Measurements from ENCODE around the gene WDFY4.

WDFY4 gene

DNA sequence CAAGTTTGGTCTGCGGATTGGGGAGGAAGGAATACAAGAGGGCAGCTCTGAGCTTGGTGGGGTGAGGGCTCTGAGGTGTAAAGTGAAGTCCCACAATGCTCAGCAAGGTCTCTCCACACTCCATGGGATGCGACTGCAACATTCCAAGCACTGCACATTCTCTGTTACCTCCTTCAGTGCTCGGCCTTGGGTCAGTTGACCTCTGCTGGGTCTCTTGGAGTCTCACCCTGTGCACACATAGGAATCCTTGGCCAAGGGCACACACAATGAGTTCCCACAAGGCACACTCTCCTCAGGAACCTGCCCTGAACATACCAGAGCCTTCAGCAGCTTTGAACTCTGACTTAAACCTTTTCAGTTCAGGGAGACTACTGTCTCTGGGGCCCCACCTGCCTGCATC lies 2.4 kb upstream of the WDFY4 start:
- TF ChIP-seq POLR2AphosphoS5 (IDR thresholded peaks at IDR 0.05; ENCODE audit: low read depth, low read length), result no peak
- TF ChIP-seq SIN3A (IDR thresholded peaks at IDR 0.05; ENCODE audit: borderline replicate concordance, insufficient read depth, low read length), result no peak
- no peak for TF ChIP-seq TAF1 (IDR thresholded peaks at IDR 0.05; ENCODE audit: borderline replicate concordance, insufficient read depth, low read length)
- no peak for TF ChIP-seq FOXP2 (optimal IDR thresholded peaks at IDR 0.05; ENCODE audit: borderline replicate concordance, extremely low read depth, extremely low read length, insufficient read depth)
- TF ChIP-seq, protein P1, sequence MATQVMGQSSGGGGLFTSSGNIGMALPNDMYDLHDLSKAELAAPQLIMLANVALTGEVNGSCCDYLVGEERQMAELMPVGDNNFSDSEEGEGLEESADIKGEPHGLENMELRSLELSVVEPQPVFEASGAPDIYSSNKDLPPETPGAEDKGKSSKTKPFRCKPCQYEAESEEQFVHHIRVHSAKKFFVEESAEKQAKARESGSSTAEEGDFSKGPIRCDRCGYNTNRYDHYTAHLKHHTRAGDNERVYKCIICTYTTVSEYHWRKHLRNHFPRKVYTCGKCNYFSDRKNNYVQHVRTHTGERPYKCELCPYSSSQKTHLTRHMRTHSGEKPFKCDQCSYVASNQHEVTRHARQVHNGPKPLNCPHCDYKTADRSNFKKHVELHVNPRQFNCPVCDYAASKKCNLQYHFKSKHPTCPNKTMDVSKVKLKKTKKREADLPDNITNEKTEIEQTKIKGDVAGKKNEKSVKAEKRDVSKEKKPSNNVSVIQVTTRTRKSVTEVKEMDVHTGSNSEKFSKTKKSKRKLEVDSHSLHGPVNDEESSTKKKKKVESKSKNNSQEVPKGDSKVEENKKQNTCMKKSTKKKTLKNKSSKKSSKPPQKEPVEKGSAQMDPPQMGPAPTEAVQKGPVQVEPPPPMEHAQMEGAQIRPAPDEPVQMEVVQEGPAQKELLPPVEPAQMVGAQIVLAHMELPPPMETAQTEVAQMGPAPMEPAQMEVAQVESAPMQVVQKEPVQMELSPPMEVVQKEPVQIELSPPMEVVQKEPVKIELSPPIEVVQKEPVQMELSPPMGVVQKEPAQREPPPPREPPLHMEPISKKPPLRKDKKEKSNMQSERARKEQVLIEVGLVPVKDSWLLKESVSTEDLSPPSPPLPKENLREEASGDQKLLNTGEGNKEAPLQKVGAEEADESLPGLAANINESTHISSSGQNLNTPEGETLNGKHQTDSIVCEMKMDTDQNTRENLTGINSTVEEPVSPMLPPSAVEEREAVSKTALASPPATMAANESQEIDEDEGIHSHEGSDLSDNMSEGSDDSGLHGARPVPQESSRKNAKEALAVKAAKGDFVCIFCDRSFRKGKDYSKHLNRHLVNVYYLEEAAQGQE (IDR thresholded peaks at IDR 0.05; ENCODE audit: insufficient read depth in 1 of 2, low read depth in 2 of 2, low read length in 2 of 2), result no peak

DNA sequence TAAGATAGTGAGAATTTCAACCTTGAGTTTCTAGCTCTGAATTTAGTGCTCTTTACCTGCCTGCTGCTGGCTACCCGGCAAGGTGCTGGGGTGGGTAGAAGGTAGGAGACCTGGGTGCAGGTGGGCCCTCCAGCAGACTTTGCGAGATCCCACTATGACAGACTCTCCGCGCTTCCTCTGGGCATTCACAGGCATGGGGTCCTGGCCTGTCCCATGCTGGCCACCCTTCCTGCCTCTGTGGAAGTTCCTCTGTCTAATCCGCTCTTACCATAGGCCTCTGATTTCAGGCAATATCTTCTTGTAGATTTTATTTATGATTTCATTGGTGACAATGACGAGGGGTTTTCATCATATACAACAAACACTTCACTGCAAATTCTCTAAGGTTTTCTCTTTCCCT lies 1.2 kb upstream of the WDFY4 start:
- TF ChIP-seq SIN3A (IDR thresholded peaks at IDR 0.05; ENCODE audit: borderline replicate concordance, insufficient read depth, low read length) (no peak), TAF1 (IDR thresholded peaks at IDR 0.05; ENCODE audit: borderline replicate concordance, insufficient read depth, low read length) (no peak), FOXP2 (optimal IDR thresholded peaks at IDR 0.05; ENCODE audit: borderline replicate concordance, extremely low read depth, extremely low read length, insufficient read depth) (no peak), POLR2AphosphoS5 (IDR thresholded peaks at IDR 0.05; ENCODE audit: low read depth, low read length) (no peak)
- TF ChIP-seq, protein P1 (IDR thresholded peaks at IDR 0.05; ENCODE audit: insufficient read depth in 1 of 2, low read depth in 2 of 2, low read length in 2 of 2), result no peak

DNA sequence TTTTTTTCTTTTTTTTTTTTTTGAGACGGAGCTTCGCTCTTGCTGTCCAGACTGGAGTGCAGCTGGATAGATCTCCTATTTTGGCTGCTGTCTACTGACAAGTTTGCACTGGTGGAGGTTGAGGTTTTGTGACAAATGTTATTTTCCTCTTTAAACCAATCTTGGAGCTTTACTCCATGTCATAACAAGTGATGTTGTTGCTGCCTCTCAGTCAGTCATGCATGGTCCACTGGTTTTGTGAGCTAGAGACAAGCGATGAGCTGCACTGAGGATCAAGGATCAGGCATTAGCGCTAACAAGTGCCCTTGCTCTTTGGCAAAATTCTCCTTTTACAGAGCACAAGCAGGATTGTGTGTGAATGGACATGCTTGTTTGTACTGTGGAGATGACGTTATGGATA lies 805 bp upstream of the WDFY4 start:
- TF ChIP-seq, protein P1 (IDR thresholded peaks at IDR 0.05; ENCODE audit: insufficient read depth in 1 of 2, low read depth in 2 of 2, low read length in 2 of 2), result no peak
- TF ChIP-seq FOXP2 (optimal IDR thresholded peaks at IDR 0.05; ENCODE audit: borderline replicate concordance, extremely low read depth, extremely low read length, insufficient read depth) (no peak), TAF1 (IDR thresholded peaks at IDR 0.05; ENCODE audit: borderline replicate concordance, insufficient read depth, low read length) (no peak), SIN3A (IDR thresholded peaks at IDR 0.05; ENCODE audit: borderline replicate concordance, insufficient read depth, low read length) (no peak), POLR2AphosphoS5 (IDR thresholded peaks at IDR 0.05; ENCODE audit: low read depth, low read length) (no peak)

DNA sequence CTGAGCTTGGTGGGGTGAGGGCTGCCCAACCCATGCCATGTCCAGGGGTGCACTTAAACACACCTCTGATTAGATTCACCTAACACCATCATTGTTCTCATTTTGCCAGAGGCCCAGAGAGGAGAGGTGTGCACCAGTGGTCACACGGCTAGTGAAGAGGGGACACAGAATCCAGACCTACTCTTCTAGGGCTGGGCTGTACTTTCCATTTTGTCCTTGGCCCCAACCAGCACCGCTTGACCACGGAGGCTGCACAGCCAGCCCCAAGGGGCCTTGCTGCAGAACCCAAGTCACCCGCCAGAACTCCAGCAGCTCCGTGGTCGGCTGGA lies 246 bp upstream of the WDFY4 start:
- TF ChIP-seq SIN3A (IDR thresholded peaks at IDR 0.05; ENCODE audit: borderline replicate concordance, insufficient read depth, low read length), result no peak
- TF ChIP-seq TAF1 (IDR thresholded peaks at IDR 0.05; ENCODE audit: borderline replicate concordance, insufficient read depth, low read length), result no peak
- no peak for TF ChIP-seq FOXP2 (optimal IDR thresholded peaks at IDR 0.05; ENCODE audit: borderline replicate concordance, extremely low read depth, extremely low read length, insufficient read depth)
- no peak for TF ChIP-seq POLR2AphosphoS5 (IDR thresholded peaks at IDR 0.05; ENCODE audit: low read depth, low read length)
- TF ChIP-seq, protein P1 (IDR thresholded peaks at IDR 0.05; ENCODE audit: insufficient read depth in 1 of 2, low read depth in 2 of 2, low read length in 2 of 2), result no peak

DNA sequence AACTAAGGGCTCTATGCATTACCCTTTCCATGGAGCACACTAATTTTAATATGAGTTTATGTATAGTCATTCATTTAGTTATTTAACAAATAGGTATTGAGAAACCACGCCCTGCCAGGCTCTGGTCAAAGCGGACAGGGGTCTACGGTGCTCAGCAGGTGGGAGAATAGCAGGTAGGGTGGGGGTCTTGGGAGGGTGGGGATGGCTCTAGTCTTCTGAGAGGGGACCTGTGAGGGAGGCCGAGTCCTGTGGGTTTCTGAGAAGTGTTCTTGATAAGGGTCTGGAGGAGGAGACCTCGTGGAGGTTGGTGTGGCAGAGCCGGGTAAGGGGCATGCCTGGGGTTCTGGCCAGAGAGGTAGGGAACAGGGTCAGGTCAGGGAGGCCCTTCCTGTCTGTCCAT lies 1.1 kb downstream of the WDFY4 start:
- TF ChIP-seq TAF1 (IDR thresholded peaks at IDR 0.05; ENCODE audit: borderline replicate concordance, insufficient read depth, low read length) (no peak), SIN3A (IDR thresholded peaks at IDR 0.05; ENCODE audit: borderline replicate concordance, insufficient read depth, low read length) (no peak), POLR2AphosphoS5 (IDR thresholded peaks at IDR 0.05; ENCODE audit: low read depth, low read length) (no peak), FOXP2 (optimal IDR thresholded peaks at IDR 0.05; ENCODE audit: borderline replicate concordance, extremely low read depth, extremely low read length, insufficient read depth) (no peak)
- TF ChIP-seq, protein P1 (IDR thresholded peaks at IDR 0.05; ENCODE audit: insufficient read depth in 1 of 2, low read depth in 2 of 2, low read length in 2 of 2), result no peak
